Fibroblast of pulmonary artery (primary cell): ENCODE results near the gene PTPRN2.

Source experiments
- DNase-seq: peaks from one replicate; pipeline ENCODE4 v3.0.0-alpha.2; 2010; ENCODE audit warnings: low read depth
- H3K4me3 ChIP-seq: replicated peaks from 2 replicates; pipeline ENCODE4 v1.5.1; 2011; ENCODE audit warnings: low read depth, mild to moderate bottlenecking, control low read depth, low read length, moderate library complexity
- TF ChIP-seq, protein P1 (sequence below): IDR thresholded peaks from 2 replicates; pipeline ENCODE4 v1.5.1; 2011; ENCODE audit warnings: mild to moderate bottlenecking, control low read depth, low read length, inconsistent platforms; ENCODE audit errors: missing control alignments

Gene PTPRN2

DNA sequence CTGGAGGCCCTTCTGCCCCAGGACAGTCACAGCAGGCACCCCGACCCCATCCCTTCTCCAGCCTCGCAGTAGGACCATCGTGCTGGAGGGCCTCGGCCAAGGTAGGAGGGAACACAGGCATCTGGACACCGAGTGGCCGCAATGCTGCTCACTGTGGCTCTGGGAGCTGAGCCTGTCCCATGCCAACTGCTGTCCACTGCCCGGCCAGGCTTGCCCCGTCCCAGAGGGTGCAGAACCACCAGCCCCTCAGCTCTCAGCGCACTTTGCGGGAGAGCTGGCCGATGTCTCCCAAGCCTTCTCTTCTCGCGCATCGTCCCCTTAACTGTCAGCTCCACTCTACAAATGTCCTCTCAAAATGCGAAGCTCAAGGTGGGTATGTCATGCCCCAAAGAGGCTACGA, 197.2 kb downstream of the PTPRN2 start:
- H3K4me3 ChIP-seq: no peak overlapping the region
- TF ChIP-seq, protein P1, sequence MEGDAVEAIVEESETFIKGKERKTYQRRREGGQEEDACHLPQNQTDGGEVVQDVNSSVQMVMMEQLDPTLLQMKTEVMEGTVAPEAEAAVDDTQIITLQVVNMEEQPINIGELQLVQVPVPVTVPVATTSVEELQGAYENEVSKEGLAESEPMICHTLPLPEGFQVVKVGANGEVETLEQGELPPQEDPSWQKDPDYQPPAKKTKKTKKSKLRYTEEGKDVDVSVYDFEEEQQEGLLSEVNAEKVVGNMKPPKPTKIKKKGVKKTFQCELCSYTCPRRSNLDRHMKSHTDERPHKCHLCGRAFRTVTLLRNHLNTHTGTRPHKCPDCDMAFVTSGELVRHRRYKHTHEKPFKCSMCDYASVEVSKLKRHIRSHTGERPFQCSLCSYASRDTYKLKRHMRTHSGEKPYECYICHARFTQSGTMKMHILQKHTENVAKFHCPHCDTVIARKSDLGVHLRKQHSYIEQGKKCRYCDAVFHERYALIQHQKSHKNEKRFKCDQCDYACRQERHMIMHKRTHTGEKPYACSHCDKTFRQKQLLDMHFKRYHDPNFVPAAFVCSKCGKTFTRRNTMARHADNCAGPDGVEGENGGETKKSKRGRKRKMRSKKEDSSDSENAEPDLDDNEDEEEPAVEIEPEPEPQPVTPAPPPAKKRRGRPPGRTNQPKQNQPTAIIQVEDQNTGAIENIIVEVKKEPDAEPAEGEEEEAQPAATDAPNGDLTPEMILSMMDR: no peak
- DNase-seq: no peak

DNA sequence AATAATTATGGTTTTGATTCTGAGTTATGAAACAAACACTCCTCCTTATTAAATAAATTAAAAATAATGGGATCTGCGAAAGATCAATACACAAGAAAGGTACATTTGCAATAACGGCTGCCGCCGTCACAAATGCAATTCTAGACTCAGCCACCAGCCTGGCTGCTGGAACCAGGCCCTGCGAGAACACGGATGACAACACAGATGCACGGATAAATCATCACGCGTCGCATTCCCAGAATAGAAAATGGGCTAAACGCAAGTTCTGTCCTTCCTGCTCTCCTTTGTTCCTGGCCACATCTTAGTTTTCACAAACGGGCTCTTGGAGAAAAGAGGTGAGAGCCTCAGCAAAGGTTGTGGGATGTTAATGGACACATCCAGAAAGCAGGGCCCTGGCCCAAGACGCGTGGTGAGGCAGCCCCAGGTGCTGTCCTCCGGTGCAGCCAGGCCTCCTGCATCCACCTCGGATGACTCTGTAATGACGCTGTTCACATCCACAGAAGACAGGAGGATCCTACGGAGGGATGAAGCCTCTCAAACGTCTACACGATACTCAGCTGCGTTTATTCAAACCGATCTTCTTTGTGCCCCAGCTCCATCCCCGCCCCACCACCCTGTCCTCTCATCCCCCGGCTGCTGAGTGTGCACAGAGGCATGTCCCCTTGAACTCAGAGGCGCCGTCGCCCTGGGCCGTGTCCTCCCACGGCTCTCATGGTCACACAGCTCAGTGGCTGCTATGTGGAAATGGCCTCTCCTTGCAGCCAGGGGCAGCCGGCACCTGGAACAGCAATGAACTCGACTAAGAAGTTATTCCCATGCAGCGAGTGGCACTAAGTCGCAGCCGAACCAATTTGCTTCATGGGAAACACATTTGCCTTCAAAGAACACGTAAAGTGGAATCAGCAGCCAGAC, 197.9 kb downstream of the PTPRN2 start:
- H3K4me3 ChIP-seq: no peak overlapping the region
- no peak for DNase-seq
- TF ChIP-seq, protein P1: no peak

DNA sequence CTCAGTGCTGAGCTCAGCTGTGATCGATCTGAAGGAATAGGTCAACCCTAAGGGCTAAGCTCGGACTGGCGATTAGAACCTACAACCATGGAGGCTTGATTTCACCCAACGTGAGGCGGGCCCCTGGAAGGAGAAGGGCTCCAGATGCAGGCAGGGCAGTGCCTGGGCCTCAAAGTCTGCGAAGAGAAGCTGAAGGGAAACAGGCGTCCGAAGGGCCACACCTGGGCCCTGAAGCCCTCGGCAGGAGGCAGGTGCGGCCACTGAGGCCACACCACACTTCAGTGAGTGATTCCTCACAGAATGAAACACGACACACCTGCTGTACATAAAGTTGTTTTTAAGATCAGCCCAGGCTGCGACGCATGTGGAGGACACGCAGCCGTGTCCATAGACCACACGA, 198.7 kb downstream of the PTPRN2 start:
- TF ChIP-seq, protein P1: no peak
- DNase-seq: no peak
- no peak overlapping the region for H3K4me3 ChIP-seq

DNA sequence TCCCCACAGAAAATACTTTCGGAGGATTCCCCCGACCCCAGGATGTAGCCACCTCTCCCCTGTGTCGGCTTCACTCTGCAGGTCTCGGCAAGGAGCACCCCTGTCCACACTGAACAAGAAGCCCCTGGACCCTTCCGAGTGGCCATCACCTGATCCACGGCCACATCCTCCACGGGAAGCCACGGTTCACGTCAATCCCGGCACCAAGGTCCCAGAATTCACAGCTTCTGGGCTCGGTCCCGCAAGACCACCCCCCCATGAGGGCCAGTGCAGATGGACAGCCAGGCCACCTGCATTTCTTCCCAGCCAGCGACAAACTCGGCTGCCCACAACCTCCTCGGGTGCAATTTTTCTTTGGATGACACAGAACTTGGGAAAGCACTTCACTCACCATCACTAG, 199.6 kb downstream of the PTPRN2 start:
- DNase-seq: no peak
- no peak overlapping the region for H3K4me3 ChIP-seq
- TF ChIP-seq, protein P1: no peak

DNA sequence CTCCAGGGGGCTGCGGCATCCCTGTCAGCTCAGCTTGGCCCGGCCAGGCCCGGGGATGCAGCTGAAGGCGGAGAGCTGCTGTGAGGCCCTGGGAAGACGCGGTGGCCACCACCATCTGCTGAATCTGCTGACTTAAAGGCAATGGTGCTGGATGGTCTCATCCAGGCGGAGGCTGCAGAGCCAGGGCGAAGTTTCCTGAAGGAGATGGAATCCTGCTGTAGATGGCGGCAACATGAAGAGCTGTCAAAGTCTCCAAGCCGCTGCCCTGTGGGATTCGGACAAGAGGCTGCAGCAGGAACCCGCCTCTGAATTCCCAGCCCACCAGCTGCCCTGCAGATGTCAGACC, 200.1 kb downstream of the PTPRN2 start:
- TF ChIP-seq, protein P1: no peak
- no peak for DNase-seq
- H3K4me3 ChIP-seq: no peak overlapping the region

DNA sequence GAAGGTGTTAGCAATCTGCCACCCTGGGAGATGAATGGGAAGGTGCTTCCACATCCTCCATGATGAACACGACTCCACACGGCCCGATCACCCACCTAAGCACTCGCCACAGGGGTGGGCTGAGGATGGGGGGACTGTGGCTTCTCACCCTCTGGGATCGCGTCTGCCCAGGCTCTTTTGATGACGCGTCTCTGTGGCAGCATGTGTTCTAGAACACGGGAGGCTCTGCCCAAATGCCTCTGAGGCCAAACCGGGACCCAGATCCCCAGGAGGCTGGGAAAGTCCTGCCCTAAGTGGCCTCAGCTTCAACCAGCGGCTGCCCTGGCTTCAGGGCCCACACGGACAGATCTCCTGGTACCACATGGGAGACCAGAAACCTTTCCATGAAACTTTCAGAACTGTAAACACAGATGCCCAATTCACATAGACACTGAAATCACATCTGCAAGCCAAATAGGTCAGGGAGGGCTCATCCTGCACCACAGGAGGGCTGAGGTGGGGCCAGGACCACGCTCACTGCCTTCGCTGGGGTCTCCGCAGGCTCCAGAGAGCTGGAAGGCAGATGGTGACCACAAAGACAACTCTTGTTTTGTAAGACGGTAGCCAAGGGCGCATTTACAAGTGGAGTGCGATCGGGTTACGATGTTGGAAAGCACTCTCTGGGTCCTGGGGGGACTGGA, 200.6 kb downstream of the PTPRN2 start:
- DNase-seq: no peak
- TF ChIP-seq, protein P1: no peak
- H3K4me3 ChIP-seq: no peak overlapping the region
